Thyroid gland (tissue), 4 donors: ENCODE results near the gene MYLK.

Source experiments
- POLR2A ChIP-seq, 2 donors: fragments of 450-650 bp; IDR thresholded peaks; one replicate each; pipeline ENCODE4 v1.6.1; 2017; ENCODE audit warnings: antibody characterized with exemption in 2 of 2, mild to moderate bottlenecking in 2 of 2, moderate library complexity in 1 of 2
- TF ChIP-seq, protein P1 (sequence below), 6 experiments: fragments of 200-600 bp in 3 of 6; fragments of 450-650 bp in 3 of 6; sonication (generic) in 3 of 6; IDR thresholded peaks; one replicate each; pipeline ENCODE4 v1.5.1; 2016 to 2019; ENCODE audit warnings: antibody characterized with exemption in 6 of 6, mild to moderate bottlenecking in 2 of 6, inconsistent platforms in 1 of 6, moderate library complexity in 1 of 6

DNA sequence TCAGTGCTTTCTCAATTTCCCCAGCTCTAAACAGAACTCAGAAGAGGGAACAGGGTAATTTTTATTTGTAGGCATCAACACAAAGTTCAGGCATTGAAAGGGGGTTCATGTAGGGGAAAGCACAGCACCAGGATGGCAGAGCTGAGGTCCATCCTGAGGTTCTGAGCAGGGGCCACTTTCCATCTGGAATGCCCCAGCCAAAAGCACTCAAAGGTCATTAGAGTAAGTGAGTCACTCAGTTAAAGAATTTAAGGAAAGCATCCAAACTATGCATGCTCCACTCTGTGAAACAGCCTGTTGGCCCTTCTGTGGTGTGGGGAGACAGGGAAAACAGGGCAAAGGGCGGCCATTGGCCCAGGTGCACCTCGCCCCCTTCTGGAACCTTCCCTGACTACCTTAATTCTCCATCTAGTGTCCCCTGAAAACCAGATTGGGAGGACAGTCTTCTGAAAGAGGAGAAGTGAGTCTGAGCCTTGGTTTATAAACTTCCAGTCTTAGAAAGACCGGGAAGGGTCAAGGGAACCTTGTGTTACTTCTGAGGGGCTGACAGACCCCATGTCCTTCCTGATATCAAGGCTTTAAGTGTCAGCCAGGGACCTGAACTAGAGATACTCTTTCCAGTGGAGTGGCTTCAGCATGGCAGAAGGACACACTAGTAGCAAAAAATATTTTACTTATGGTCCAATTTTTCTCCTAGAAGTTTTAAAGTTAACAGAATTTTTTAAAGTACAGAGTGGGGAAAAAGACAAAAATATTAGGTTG is 133.3 kb downstream of the MYLK start:
- TF ChIP-seq, protein P1, sequence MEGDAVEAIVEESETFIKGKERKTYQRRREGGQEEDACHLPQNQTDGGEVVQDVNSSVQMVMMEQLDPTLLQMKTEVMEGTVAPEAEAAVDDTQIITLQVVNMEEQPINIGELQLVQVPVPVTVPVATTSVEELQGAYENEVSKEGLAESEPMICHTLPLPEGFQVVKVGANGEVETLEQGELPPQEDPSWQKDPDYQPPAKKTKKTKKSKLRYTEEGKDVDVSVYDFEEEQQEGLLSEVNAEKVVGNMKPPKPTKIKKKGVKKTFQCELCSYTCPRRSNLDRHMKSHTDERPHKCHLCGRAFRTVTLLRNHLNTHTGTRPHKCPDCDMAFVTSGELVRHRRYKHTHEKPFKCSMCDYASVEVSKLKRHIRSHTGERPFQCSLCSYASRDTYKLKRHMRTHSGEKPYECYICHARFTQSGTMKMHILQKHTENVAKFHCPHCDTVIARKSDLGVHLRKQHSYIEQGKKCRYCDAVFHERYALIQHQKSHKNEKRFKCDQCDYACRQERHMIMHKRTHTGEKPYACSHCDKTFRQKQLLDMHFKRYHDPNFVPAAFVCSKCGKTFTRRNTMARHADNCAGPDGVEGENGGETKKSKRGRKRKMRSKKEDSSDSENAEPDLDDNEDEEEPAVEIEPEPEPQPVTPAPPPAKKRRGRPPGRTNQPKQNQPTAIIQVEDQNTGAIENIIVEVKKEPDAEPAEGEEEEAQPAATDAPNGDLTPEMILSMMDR (IDR thresholded peaks at IDR 0.05) = no peak
- no peak for TF ChIP-seq POLR2A (IDR thresholded peaks at IDR 0.05)
